Smooth muscle cell of bladder (primary cell): ENCODE data around the gene C18orf54. TPM values are rescaled to one million over a fixed set of nuclear protein-coding genes. Genes with fewer than 3 reads are reported as not detected.

Source experiments
- total RNA-seq: library from RNA; depleted of rRNA; stranded (reverse); fragments of >200 nt; gene quantifications from 2 replicates; pipeline ENCODE4 v1.2.3, GENCODE V29; 2014

Gene C18orf54
- 1.1 and 1.3 TPM in 2 replicates for total RNA-seq

DNA sequence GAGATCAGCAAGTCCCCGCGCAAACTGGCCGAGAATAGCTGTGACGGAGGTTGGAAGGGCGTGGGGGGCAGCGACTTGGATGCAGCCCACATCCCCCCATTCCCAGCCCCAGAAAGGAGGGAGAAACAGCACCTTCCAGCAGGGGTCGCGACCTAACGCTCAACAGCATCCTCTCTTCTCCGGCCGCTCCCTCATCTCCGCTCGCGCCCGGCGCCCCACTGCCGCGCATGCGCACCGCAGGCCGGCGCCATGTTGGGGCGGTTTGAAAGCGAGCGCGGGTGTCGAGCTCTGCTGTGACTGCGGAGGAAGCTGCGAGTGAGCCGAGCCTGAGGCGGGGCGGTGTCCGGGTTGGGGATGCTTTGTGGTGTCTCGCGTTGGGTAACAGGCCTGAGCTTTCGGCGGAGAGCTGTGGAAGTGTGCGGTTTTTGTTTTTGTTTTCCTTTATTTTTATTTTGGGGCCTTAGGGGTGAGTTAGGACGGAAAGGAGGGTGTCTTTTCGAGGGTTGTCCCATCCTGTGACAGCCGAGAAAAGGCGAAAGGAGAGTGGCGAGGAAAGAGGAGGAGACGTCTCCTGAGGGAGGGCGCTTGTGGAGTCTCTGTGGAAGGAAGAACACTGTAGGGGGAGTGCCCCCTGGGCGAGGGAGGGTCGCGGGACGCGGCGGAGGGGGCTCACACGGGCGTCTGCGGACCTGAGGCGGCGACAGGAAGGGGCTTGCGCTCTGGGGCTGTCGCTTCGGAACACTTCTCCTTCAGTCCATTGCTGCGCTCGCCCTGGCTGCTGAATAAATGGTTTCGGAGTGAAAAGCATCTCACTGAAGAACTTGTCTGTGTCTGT lies at the start of gene C18orf54, which contains the start of gene STARD6:
Gene C18orf54 (plus strand): TSS at position 247 of the 835 bp plus-strand sequence. CDS start 2,667 bp downstream, outside the sequence.
Gene STARD6 (minus strand): TSS at position 199 of the 835 bp plus-strand sequence. CDS start 3,285 bp downstream, outside the sequence.

Other genes starting within 250 kb of the C18orf54 start
- gene MBD2, start 133.2 kb upstream of the C18orf54 start, total RNA-seq, result 27.4 and 27.6 TPM in 2 replicates
- gene POLI, start 88.4 kb upstream of the C18orf54 start, total RNA-seq, result 17.6 and 23.0 TPM in 2 replicates
- gene STARD6, start within 50 bp of the C18orf54 start, total RNA-seq, result not detected in 2 replicates
- not detected in 2 replicates for gene DYNAP, start 233.3 kb downstream of the C18orf54 start, total RNA-seq